Measurements from ENCODE around the gene MAN2B2.

- TF ChIP-seq OSR1 (CRISPR knock-in tag; IDR thresholded peaks at IDR 0.05), result no peak
- TF ChIP-seq ZFP3 (CRISPR knock-in tag; IDR thresholded peaks at IDR 0.05), result no peak
- TF ChIP-seq ZFP30 (CRISPR knock-in tag; IDR thresholded peaks at IDR 0.05), result no peak
- no peak for TF ChIP-seq RARB (CRISPR knock-in tag; IDR thresholded peaks at IDR 0.05)
- TF ChIP-seq ARNTL (CRISPR knock-in tag; IDR thresholded peaks at IDR 0.05; ENCODE audit: borderline replicate concordance, low read depth), result no peak
- no peak for TF ChIP-seq ESRRG (CRISPR knock-in tag; IDR thresholded peaks at IDR 0.05)
- TF ChIP-seq ZNF70 (CRISPR knock-in tag; IDR thresholded peaks at IDR 0.05), result no peak
- no peak for TF ChIP-seq PPARA (CRISPR knock-in tag; IDR thresholded peaks at IDR 0.05; ENCODE audit: borderline replicate concordance)
Observed at GRCh38 chr4:6657242-6658208, 82.5 kb downstream of the MAN2B2 start.

Data from SK-N-SH treated with all-trans-retinoic acid at 6 μM for 48 hours (cell line).